ENCODE results near the gene RHOG. TPM values are rescaled to one million over a fixed set of nuclear protein-coding genes. Genes with fewer than 3 reads are reported as not detected.

Gene RHOG
- total and polyA plus RNA-seq, 5 experiments from 2014 or later, result 78.4 to 175 (median 125) TPM

DNA sequence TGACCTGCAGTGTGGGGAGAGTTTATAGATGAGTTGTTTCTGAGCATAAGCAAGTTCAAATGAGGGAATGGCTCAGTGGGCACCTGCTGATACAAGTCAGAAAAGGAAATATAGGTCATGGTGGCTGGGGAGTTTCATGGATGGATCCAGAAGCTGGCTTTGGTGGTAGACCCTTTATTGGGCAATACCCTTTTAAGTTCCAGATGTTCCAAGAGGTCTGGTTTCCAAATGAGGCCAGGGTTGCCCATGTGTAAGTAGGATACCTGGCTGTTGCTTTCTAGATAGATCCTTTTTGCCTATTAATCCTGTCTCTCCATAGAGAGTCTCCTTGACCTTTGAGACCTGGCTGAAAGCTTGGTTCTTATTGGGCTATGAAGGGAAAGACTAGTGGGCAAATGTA, 16.9 kb upstream of the RHOG start:
- peak overlapping the region; percentile 74 to 100 (median 88) for H3K4me3 Mint-ChIP-seq
- H3K4me1 Mint-ChIP-seq, result peaks cover 47 to 88% (median 79%) of the 10 kb centered on the region in 4 donors
- H3K27ac Mint-ChIP-seq, result peak overlapping the region; percentile 53 to 96 (median 90)
- ATAC-seq, result no peak
- POLR2A ChIA-PET, result interaction anchor here (0.7 to 14.9 kb wide), 5 partner anchors 10 to 87 kb away, joined by 3 to 406 read pairs (median 3); partner anchors contain the start of gene RHOG
- no peaks in the 10 kb centered on the region for H3K9me3 Mint-ChIP-seq
- H3K36me3 Mint-ChIP-seq, result peaks cover 0 to 2% (median 0%) of the 10 kb centered on the region in 3 donors
- H3K27me3 Mint-ChIP-seq, result peaks cover 0 to 1% (median 0%) of the 10 kb centered on the region in 5 donors
- no peak for DNase-seq

DNA sequence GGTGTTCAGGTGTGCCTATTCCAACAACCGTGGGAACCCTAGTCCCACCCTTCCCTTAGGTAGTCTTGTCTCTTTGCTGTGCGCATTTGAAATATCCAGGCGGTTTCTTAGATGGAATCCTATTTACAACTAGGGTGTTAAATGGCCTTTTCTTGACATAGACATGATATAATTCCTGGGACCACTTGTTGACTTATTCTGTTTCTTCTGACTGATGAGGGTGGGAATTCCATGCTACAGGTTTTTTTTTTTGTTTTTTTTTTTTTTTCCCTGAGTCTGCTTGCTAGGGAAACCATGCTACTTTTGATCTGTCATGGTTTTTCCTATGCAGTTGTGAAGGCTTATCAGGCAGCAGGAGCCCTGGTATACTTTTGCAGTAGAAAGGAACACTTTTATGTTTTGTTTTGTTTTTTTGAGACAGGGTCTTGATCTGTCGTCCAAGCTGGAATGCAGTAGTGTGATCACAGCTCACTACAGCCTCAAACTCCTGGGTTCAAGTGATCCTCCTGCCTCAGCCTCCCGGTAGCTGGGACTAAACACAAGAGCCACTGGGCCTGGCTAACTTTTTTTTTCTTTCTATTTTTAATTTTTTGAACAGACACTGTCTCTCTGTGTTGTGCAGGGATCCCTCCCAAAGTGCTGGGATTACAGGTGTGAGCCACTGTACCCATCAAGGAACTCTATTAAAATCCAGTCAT, 16.2 kb upstream of the RHOG start:
- Mint-ChIP-seq H3K36me3 (peaks cover 0 to 2% (median 0%) of the 10 kb centered on the region in 3 donors), H3K4me3 (peak overlapping the region; percentile 74 to 100 (median 88)), H3K9me3 (no peaks in the 10 kb centered on the region), H3K27ac (peak overlapping the region; percentile 80 to 96 (median 91)), H3K4me1 (peaks cover 49 to 86% (median 78%) of the 10 kb centered on the region in 4 donors), H3K27me3 (peaks cover 0 to 1% (median 0%) of the 10 kb centered on the region in 5 donors)
- ATAC-seq (no peak), DNase-seq (no peak)
- POLR2A ChIA-PET, result interaction anchor here (0.6 to 14.9 kb wide), 11 partner anchors 9 to 224 kb away, joined by 3 to 406 read pairs (median 23); partner anchors contain the start of gene RHOG

DNA sequence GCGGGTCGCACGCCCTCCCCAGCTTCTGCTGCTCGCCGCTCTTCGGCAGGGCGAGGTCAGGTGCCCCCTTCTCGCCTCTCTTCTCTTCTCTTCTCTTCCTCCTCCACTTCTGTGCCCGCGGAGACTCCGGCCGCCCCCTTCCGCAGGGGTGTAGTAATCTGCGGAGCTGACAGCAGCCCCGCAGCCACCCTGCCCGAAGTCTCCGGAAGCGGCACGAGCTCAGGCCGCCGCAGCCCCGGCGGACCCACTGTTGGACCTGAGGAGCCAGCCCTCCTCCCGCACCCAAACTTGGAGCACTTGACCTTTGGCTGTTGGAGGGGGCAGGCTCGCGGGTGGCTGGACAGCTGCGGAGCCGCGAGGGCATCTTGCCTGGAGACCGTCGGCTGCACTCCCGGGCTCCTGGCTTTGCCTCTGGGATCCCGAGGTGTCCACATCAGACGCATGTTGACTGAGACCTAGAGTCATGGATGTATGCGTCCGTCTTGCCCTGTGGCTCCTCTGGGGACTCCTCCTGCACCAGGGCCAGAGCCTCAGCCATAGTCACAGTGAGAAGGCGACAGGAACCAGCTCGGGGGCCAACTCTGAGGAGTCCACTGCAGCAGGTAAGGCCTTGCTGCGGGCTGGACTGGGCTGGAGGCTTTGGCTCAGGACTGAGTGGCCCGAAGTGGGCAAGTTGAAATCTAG, 15.2 kb upstream of the RHOG start:
- ATAC-seq, result peak in 1 of 2 donors; percentile 7
- H3K36me3 Mint-ChIP-seq, result no peaks in the 10 kb centered on the region
- H3K4me3 Mint-ChIP-seq, result peak overlapping the region; percentile 74 to 100 (median 88)
- H3K27ac Mint-ChIP-seq, result peak overlapping the region; percentile 80 to 96 (median 91)
- H3K27me3 Mint-ChIP-seq, result peaks cover 0 to 1% (median 0%) of the 10 kb centered on the region in 5 donors
- no peaks in the 10 kb centered on the region for H3K9me3 Mint-ChIP-seq
- POLR2A ChIA-PET, result interaction anchor here (0.7 to 14.9 kb wide), 30 partner anchors 10 to 238 kb away, joined by 3 to 406 read pairs (median 8); partner anchors contain the start of genes NUP98, PGAP2, RHOG and RRM1
- peak in 7 of 10 donors; percentile 21 to 74 (median 46) for DNase-seq
- H3K4me1 Mint-ChIP-seq, result peaks cover 42 to 80% (median 70%) of the 10 kb centered on the region in 4 donors

DNA sequence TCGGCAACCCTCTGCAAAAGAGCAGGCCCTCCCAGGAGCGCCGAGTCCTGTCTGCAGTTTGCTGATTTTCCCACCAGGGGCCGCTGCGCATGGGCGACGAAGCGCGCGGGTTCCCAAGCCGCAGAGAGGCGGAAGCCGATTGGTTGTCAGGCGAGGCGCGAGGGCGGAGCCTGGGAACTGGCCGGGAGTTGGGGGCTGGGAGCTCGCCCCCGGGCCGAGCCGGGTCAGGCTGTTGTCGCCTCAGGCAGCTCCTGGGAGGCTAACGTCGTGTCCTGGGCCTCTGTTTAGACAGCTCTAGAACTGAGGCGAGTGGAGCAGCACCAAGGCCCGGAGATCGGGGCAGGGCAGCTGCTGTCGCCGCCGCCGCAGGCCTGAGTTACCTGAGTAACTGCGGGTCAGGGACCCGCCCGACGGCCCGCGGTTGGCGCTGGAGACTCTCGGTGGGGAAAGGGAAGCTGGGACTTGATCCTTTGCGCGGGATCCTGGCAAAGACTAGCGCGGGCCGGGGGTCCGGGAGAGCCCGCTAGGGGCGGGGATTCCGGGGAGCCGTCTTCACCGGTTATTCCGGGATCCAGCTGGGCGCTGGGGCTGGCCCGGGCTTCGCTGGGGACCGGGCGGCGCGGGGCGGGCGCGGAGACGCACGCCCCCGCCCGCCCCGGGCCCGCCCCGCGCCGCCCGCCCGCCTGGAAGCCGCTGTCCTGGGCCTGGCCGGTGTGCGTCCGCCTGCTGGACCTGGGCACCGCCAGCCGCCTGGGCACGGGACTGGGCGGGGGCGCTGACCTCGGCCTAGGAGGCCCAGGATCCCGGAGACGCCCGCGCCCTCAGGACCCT, 14.4 kb upstream of the RHOG start, which contains the start of gene STIM1:
Gene STIM1, plus strand, starts transcription at position 688 of the 831 bp plus-strand sequence. CDS start 607 bp downstream, outside the sequence.
- Mint-ChIP-seq H3K4me1 (peaks cover 39 to 72% (median 63%) of the 10 kb centered on the region in 4 donors), H3K4me3 (peak within 1 kb of the TSS; percentile 79 to 100 (median 94)), H3K36me3 (no peaks in the 10 kb centered on the region), H3K27me3 (peaks cover 0 to 1% (median 0%) of the 10 kb centered on the region in 5 donors), H3K27ac (peak within 1 kb of the TSS; percentile 94 to 100 (median 100)), H3K9me3 (no peaks in the 10 kb centered on the region)
- peak; percentile 70 to 75 for ATAC-seq
- peak; percentile 96 to 99 (median 97) for DNase-seq
- POLR2A ChIA-PET, result interaction anchor here (0.6 to 14.9 kb wide), 44 partner anchors 9 to 238 kb away, joined by 3 to 406 read pairs (median 5); partner anchors contain the start of genes NUP98, PGAP2, RHOG and RRM1

GRCh38 chr11:3854660-3854976, 13.9 kb upstream of the RHOG start:
- H3K27me3 Mint-ChIP-seq, result peaks cover 0 to 1% (median 0%) of the 10 kb centered on the region in 5 donors
- no peak for ATAC-seq
- H3K4me3 Mint-ChIP-seq, result peak overlapping the region; percentile 79 to 98 (median 92)
- no peaks in the 10 kb centered on the region for H3K36me3 Mint-ChIP-seq
- peaks cover 39 to 66% (median 59%) of the 10 kb centered on the region in 4 donors for H3K4me1 Mint-ChIP-seq
- peak in 1 of 10 donors; percentile 80 for DNase-seq
- peak overlapping the region; percentile 94 to 100 (median 100) for H3K27ac Mint-ChIP-seq
- H3K9me3 Mint-ChIP-seq, result no peaks in the 10 kb centered on the region
- POLR2A ChIA-PET, result interaction anchor here (0.6 to 14.9 kb wide), 38 partner anchors 8 to 239 kb away, joined by 3 to 406 read pairs (median 6); partner anchors contain the start of genes PGAP2, RHOG and RRM1

GRCh38 chr11:3853899-3854659, 13.3 kb upstream of the RHOG start:
- Mint-ChIP-seq H3K36me3 (no peaks in the 10 kb centered on the region), H3K9me3 (no peaks in the 10 kb centered on the region), H3K27me3 (peaks cover 0 to 1% (median 0%) of the 10 kb centered on the region in 5 donors), H3K27ac (peak overlapping the region; percentile 94 to 100 (median 100)), H3K4me1 (peaks cover 40 to 66% (median 58%) of the 10 kb centered on the region in 4 donors), H3K4me3 (peak overlapping the region; percentile 79 to 98 (median 92))
- POLR2A ChIA-PET, result interaction anchor here (1.0 to 14.9 kb wide), 31 partner anchors 8 to 240 kb away, joined by 3 to 406 read pairs (median 7); partner anchors contain the start of genes PGAP2, RHOG and RRM1
- peak; percentile 60 to 71 for ATAC-seq
- DNase-seq, result peak in 9 of 10 donors; percentile 34 to 88 (median 73)

DNA sequence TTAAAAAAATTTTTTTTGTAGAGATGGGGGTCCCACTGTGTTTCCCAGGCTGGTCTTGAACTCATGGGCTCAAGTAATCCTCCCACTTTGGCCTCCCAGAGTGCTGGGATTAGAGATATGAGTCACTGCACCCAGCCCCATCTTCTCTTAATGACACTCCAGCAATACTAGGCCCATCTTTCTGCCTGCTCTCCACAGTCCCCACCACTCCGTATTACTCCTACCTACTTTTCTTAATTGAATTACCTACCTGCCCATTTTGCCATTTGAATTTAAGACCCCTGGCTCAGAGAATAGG, 12.7 kb upstream of the RHOG start:
- peaks cover 0 to 1% (median 0%) of the 10 kb centered on the region in 5 donors for H3K27me3 Mint-ChIP-seq
- H3K4me1 Mint-ChIP-seq, result peaks cover 39 to 63% (median 58%) of the 10 kb centered on the region in 4 donors
- H3K36me3 Mint-ChIP-seq, result no peaks in the 10 kb centered on the region
- POLR2A ChIA-PET, result interaction anchor here (1.1 to 14.9 kb wide), 11 partner anchors 13 to 238 kb away, joined by 3 to 406 read pairs (median 9); partner anchors contain the start of gene RHOG
- DNase-seq (no peak), ATAC-seq (no peak)
- H3K9me3 Mint-ChIP-seq, result no peaks in the 10 kb centered on the region
- peak overlapping the region; percentile 94 to 100 (median 100) for H3K27ac Mint-ChIP-seq
- H3K4me3 Mint-ChIP-seq, result peak overlapping the region in 9 of 10 donors; percentile 48 to 97 (median 91)

DNA sequence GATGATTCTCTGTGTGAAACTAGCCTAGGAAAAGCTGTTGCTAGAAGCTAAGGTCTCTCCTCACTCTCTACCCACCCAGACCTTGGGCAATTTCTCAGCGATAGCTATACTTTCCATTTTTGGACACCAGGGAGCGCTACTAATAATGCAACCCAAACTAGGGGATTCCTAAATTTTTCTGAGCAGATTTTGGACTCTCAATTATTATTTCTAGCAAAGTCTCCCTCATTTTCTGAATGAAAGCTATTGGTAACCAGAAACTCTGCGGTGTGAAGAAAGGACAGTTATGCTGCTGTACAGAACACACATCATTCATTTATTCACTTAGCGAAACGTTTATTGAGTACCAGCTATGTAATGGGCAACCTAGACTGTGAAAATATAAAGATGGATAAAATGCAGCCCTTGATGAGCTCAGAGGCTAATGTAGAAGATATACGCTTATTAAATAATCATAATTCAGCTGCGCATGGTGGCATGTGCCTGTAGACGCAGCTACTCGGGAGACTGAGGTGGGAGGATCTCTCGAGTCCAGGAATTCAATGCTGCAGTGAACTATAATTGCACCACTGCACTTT, 8.6 kb upstream of the RHOG start:
- peak in 8 of 10 donors; percentile 51 to 70 (median 63) for DNase-seq
- Mint-ChIP-seq H3K27ac (peak overlapping the region; percentile 16 to 87 (median 60)), H3K36me3 (no peaks in the 10 kb centered on the region), H3K4me1 (peaks cover 21 to 43% (median 36%) of the 10 kb centered on the region in 4 donors), H3K4me3 (no peak overlapping the region), H3K9me3 (no peaks in the 10 kb centered on the region), H3K27me3 (no peaks in the 10 kb centered on the region)
- POLR2A ChIA-PET, result interaction anchor here (1.0 to 14.9 kb wide), 7 partner anchors 10 to 224 kb away, joined by 3 to 406 read pairs (median 5); partner anchors contain the start of gene RHOG
- peak; percentile 51 to 64 for ATAC-seq

GRCh38 chr11:3845670-3846069, 4.9 kb upstream of the RHOG start:
- POLR2A ChIA-PET, result interaction anchor here (0.5 to 13.1 kb wide), 4 partner anchors 10 to 227 kb away, joined by 3 to 406 read pairs (median 5); partner anchors contain the start of gene STIM1
- no peaks in the 10 kb centered on the region for H3K36me3 Mint-ChIP-seq
- peak overlapping the region in 4 of 10 donors; percentile 13 to 81 (median 40) for H3K27ac Mint-ChIP-seq
- ATAC-seq, result no peak
- peaks cover 11 to 30% (median 18%) of the 10 kb centered on the region in 4 donors for H3K4me1 Mint-ChIP-seq
- no peaks in the 10 kb centered on the region for H3K9me3 Mint-ChIP-seq
- no peak overlapping the region for H3K4me3 Mint-ChIP-seq
- no peaks in the 10 kb centered on the region for H3K27me3 Mint-ChIP-seq
- DNase-seq, result no peak

DNA sequence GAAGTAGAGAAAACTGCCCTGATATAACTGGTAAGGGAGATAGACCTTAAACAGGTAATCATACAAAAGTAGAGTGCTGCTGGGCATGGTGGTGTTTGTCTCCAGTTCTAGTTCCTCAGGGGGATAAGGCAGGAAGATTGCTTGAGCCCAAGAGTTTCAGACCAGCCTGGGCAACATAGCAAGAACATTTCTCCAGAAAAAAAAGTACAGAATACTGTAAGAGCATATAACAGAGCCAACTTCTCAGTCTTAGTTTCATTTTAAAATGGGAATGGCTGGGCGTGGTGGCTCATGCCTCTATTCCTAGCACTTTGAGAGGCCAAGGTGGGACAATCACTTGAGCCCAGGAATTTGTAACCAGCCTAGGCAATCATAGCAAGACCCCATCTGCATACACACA, 4.5 kb upstream of the RHOG start:
- no peak overlapping the region for H3K4me3 Mint-ChIP-seq
- H3K27ac Mint-ChIP-seq, result peak overlapping the region in 8 of 10 donors; percentile 13 to 86 (median 64)
- POLR2A ChIA-PET, result interaction anchor here (2.4 to 13.1 kb wide), 2 partner anchors 11 to 20 kb away, joined by 7 to 406 read pairs; partner anchors contain the start of gene STIM1
- H3K36me3 Mint-ChIP-seq, result no peaks in the 10 kb centered on the region
- no peaks in the 10 kb centered on the region for H3K9me3 Mint-ChIP-seq
- no peak for ATAC-seq
- no peaks in the 10 kb centered on the region for H3K27me3 Mint-ChIP-seq
- peaks cover 11 to 30% (median 18%) of the 10 kb centered on the region in 4 donors for H3K4me1 Mint-ChIP-seq
- DNase-seq, result no peak
